HepG2 (cell line): Measurements from ENCODE around the gene BCAS4. TPM values are rescaled to one million over a fixed set of nuclear protein-coding genes. Genes with fewer than 3 reads are reported as not detected.

Experiments
- BRCA1 ChIP-seq: sonication (generic); formaldehyde crosslinking; IDR thresholded peaks from 2 replicates; pipeline ENCODE4 v1.4.0; 2020; ENCODE audit warnings: missing genetic modification reagents
- FOXK1 ChIP-seq: sonication (generic); formaldehyde crosslinking; IDR thresholded peaks from 2 replicates; pipeline ENCODE4 v1.4.0; 2020; ENCODE audit warnings: low read depth, missing genetic modification reagents, borderline replicate concordance
- GATAD1 ChIP-seq: IDR thresholded peaks from 2 replicates; pipeline ENCODE4 v1.6.1; 2016; ENCODE audit warnings: missing genetic modification reagents, missing compliant biosample characterization
- MTA1 ChIP-seq: sonication (generic); formaldehyde crosslinking; IDR thresholded peaks from 2 replicates; pipeline ENCODE4 v1.4.0; 2020; ENCODE audit warnings: missing genetic modification reagents, mild to moderate bottlenecking, borderline replicate concordance
- MXD4 ChIP-seq: IDR thresholded peaks from 2 replicates; pipeline ENCODE4 v1.6.1; 2016; ENCODE audit warnings: mild to moderate bottlenecking, missing biosample characterization, missing genetic modification reagents
- NFE2L1 ChIP-seq: sonication (generic); formaldehyde crosslinking; IDR thresholded peaks from 2 replicates; pipeline ENCODE4 v1.4.0; 2020; ENCODE audit warnings: missing genetic modification reagents, mild to moderate bottlenecking, borderline replicate concordance
- NFKBIZ ChIP-seq: IDR thresholded peaks from 2 replicates; pipeline ENCODE4 v1.6.1; 2018; ENCODE audit warnings: missing genetic modification reagents, missing compliant biosample characterization
- PLRG1 ChIP-seq: fragments of 450-650 bp; conservative IDR thresholded peaks from 2 replicates; pipeline ENCODE4 v1.6.1; 2016
- PRPF4 ChIP-seq: fragments of 200-400 bp; formaldehyde crosslinking; IDR thresholded peaks from 2 replicates; pipeline ENCODE4 v1.6.1; 2016; ENCODE audit warnings: low read length, low read depth; ENCODE audit not compliant: poor library complexity, severe bottlenecking
- SMAD9 ChIP-seq: sonication (generic); formaldehyde crosslinking; IDR thresholded peaks from 2 replicates; pipeline ENCODE4 v1.5.1; 2020; ENCODE audit warnings: mild to moderate bottlenecking, missing genetic modification reagents
- ZFX ChIP-seq: sonication (generic); formaldehyde crosslinking; IDR thresholded peaks from 2 replicates; pipeline ENCODE4 v1.4.0; 2020; ENCODE audit warnings: mild to moderate bottlenecking, low read depth, missing genetic modification reagents, moderate library complexity
- ZNF10 ChIP-seq: sonication (generic); formaldehyde crosslinking; IDR thresholded peaks from 2 replicates; pipeline ENCODE4 v1.4.0; 2020; ENCODE audit warnings: mild to moderate bottlenecking, low read depth, missing genetic modification reagents, borderline replicate concordance
- ZNF180 ChIP-seq: sonication (generic); formaldehyde crosslinking; IDR thresholded peaks from 2 replicates; pipeline ENCODE4 v1.4.0; 2020; ENCODE audit warnings: low read depth, missing genetic modification reagents, borderline replicate concordance
- ZNF276 ChIP-seq: sonication (generic); formaldehyde crosslinking; IDR thresholded peaks from 2 replicates; pipeline ENCODE4 v1.4.0; 2020; ENCODE audit warnings: mild to moderate bottlenecking, low read depth, missing genetic modification reagents
- ZNF343 ChIP-seq: sonication (generic); formaldehyde crosslinking; IDR thresholded peaks from 2 replicates; pipeline ENCODE4 v1.4.0; 2020; ENCODE audit warnings: mild to moderate bottlenecking, missing genetic modification reagents
- ZNF556 ChIP-seq: sonication (generic); formaldehyde crosslinking; IDR thresholded peaks from 2 replicates; pipeline ENCODE4 v1.4.0; 2020; ENCODE audit warnings: mild to moderate bottlenecking, missing genetic modification reagents, borderline replicate concordance
- ZNF570 ChIP-seq: sonication (generic); formaldehyde crosslinking; IDR thresholded peaks from 2 replicates; pipeline ENCODE4 v1.4.0; 2020; ENCODE audit warnings: mild to moderate bottlenecking, missing genetic modification reagents, borderline replicate concordance
- ZNF605 ChIP-seq: sonication (generic); formaldehyde crosslinking; IDR thresholded peaks from 2 replicates; pipeline ENCODE4 v1.8.0; 2022; ENCODE audit warnings: mild to moderate bottlenecking, missing genetic modification reagents
- ZNF841 ChIP-seq: sonication (generic); formaldehyde crosslinking; IDR thresholded peaks from 2 replicates; pipeline ENCODE4 v1.8.1; 2023; ENCODE audit warnings: missing genetic modification reagents, borderline replicate concordance
- polyA plus RNA-seq, 8 experiments: library from polyadenylated mRNA; depleted of rRNA in 3 of 8; stranded (reverse) in 7 of 8; unstranded in 1 of 8; fragments of >200 nt; fragmentation: Illumina TruSeq in 4 of 8; extraction: Trizol in 4 of 8; gene quantifications; 2 replicates each; pipeline versions ENCODE4 v1.2.1 to v1.2.3, GENCODE V29; 2011 to 2016; ENCODE audit warnings: low read depth in 4 of 8, missing spikeins in 1 of 8, mixed read lengths in 1 of 8; ENCODE audit not compliant: insufficient read depth in 1 of 8
- total RNA-seq, 5 experiments: library from RNA; depleted of rRNA; stranded (reverse); fragments of >200 nt; fragmentation: Illumina TruSeq; extraction: Trizol; gene quantifications; 2 replicates each; pipeline ENCODE4 v1.2.3, GENCODE V29; 2016; ENCODE audit warnings: low read depth in 1 of 5
- TF ChIP-seq, protein P1 (sequence below): sonication (generic); formaldehyde crosslinking; IDR thresholded peaks from 2 replicates; pipeline ENCODE4 v1.5.0; 2020; ENCODE audit warnings: mild to moderate bottlenecking, missing genetic modification reagents, borderline replicate concordance

Gene BCAS4
- total and polyA plus RNA-seq, 2 of the 13 experiments (the other 11 are each of a cell fraction or from before 2014, with no cell fraction given): 7.2 to 8.0 TPM

DNA sequence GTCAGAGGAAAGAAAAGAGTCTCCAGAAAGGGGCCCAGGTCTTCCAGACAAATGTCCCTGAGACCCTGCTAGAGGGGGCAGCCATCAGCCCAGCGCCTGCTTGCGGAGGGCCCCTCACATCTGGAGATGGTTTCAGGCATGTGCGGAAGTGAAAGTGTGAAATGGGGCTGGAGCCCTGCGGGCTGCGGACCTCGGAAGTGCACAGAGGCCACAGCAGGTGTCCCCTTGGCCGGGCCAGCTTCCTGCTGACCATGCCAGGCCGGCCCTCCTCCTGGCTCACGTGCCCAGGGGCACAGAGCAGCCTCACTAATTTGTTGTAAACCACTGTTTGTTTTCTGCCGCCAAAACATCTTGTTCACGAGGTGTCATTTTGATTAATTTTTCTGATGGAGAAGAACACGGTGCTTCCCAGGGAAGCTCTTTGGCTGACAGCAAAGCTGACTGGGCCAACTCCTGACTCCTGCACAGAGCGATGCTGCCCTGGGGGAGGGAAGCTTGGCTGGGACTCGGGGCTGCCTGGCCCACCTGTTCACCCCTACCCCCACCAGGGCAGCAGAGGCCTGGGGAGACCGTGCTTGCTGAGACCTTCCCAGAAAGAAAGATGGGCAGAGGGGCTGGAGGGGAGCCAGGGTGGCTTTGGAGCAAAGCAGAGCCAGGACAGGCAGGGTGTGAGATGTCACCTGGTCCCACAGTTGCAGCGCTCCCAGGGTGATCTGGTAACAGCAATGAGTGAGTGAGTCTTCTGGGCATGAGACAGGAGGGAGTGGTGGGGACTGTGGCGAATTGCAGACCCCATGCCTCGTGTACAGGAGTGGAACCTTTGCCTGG, 54.2 kb downstream of the BCAS4 start (continued):
- TF ChIP-seq ZNF10 (no peak), ZNF343 (no peak), MXD4 (CRISPR knock-in tag) (0 out of 2 replicates have a peak, but pooled peaks have one; percentile 20), NFE2L1 (CRISPR knock-in tag) (no peak), BRCA1 (CRISPR knock-in tag) (no peak), PRPF4 (no peak), ZFX (peak; percentile 30; the same call in 1 of the 2 replicates), SMAD9 (CRISPR knock-in tag) (0 out of 2 replicates have a peak, but pooled peaks have one; percentile 10), ZNF276 (CRISPR knock-in tag) (no peak), PLRG1 (no peak), ZNF570 (CRISPR knock-in tag) (no peak), GATAD1 (CRISPR knock-in tag) (no peak), ZNF841 (no peak), NFKBIZ (CRISPR knock-in tag) (no peak), ZNF605 (CRISPR knock-in tag) (no peak; the same call in 1 of the 2 replicates), ZNF556 (CRISPR knock-in tag) (no peak), FOXK1 (CRISPR knock-in tag) (no peak), MTA1 (CRISPR knock-in tag) (peak; percentile 13; the same call in 1 of the 2 replicates), ZNF180 (CRISPR knock-in tag) (peak; percentile 91; the same call in 1 of the 2 replicates)
- TF ChIP-seq, protein P1, sequence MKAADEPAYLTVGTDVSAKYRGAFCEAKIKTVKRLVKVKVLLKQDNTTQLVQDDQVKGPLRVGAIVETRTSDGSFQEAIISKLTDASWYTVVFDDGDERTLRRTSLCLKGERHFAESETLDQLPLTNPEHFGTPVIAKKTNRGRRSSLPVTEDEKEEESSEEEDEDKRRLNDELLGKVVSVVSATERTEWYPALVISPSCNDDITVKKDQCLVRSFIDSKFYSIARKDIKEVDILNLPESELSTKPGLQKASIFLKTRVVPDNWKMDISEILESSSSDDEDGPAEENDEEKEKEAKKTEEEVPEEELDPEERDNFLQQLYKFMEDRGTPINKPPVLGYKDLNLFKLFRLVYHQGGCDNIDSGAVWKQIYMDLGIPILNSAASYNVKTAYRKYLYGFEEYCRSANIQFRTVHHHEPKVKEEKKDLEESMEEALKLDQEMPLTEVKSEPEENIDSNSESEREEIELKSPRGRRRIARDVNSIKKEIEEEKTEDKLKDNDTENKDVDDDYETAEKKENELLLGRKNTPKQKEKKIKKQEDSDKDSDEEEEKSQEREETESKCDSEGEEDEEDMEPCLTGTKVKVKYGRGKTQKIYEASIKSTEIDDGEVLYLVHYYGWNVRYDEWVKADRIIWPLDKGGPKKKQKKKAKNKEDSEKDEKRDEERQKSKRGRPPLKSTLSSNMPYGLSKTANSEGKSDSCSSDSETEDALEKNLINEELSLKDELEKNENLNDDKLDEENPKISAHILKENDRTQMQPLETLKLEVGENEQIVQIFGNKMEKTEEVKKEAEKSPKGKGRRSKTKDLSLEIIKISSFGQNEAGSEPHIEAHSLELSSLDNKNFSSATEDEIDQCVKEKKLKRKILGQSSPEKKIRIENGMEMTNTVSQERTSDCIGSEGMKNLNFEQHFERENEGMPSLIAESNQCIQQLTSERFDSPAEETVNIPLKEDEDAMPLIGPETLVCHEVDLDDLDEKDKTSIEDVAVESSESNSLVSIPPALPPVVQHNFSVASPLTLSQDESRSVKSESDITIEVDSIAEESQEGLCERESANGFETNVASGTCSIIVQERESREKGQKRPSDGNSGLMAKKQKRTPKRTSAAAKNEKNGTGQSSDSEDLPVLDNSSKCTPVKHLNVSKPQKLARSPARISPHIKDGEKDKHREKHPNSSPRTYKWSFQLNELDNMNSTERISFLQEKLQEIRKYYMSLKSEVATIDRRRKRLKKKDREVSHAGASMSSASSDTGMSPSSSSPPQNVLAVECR (CRISPR knock-in tag): no peak
